ENCODE measurements around the gene EEF1A1. TPM values are rescaled to one million over a fixed set of nuclear protein-coding genes. Genes with fewer than 3 reads are reported as not detected.
"Not testable (repeated sequence)": the region's sequence is repeated elsewhere in the genome, so short reads cannot be mapped to it uniquely, and the experiment has no call there.

EEF1A1 gene
- total and polyA plus RNA-seq, 3 experiments from 2014 or later: 8,526 to 10,611 (median 8,727) TPM

DNA sequence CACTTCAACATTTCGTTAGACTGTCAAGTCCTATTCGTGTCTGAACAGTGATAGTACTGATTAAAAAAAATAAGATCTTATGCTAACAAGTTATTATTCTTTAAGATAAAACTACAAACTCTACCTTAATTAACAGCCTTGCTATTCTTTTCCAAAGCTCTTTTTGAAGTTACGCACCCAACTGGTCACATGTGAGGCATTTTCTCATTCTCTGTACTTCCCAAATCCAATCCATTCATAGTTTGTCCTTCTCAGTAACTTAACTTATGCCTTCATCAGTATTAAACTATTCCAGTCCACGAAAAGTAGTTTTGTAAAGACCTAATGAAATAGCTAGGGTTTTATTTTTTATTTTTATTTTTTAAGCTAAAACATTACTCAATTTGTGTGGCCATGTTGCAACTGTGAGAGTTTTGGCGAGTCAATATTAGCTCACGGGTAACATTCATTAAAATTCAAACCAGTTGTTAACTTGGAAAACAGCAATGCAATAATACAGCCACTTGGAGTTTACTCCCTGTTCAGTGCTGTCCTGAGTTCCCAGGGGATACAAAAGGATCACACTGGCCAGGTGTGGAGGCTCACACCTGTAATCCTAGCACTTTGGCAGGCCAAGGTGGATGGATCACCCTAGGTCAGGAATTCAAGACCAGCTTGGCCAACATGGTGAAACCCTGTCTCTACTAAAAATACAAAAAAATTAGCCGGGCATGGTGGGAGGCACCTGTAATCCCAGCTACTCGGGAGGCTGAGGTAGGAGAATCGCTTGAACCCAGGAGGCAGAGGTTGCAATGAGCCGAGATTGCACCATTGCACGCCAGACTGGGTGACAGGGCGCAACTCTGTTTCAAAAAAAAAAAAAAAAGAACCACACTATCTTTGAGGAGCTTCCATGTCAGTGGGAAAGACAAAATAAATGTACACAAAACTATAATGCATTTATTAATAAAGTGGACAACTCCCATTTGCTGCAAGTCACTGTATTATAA, 27.9 kb upstream of the EEF1A1 start:
- Histone ChIP-seq H3K27ac (ENCODE audit: low read depth, low read length) (no peak overlapping the region), H3K4me1 (ENCODE audit: insufficient read depth, low read length) (no peaks in the 10 kb centered on the region), H3K27me3 (ENCODE audit: insufficient read depth, low read length, poor library complexity, severe bottlenecking) (no peaks in the 10 kb centered on the region), H3K36me3 (ENCODE audit: insufficient read depth, low read length) (no peaks in the 10 kb centered on the region), H3K4me3 (ENCODE audit: low read length) (no peak overlapping the region), H3K9me3 (ENCODE audit: low read length) (no peaks in the 10 kb centered on the region)
- H3K4me1 Mint-ChIP-seq: no peaks in the 10 kb centered on the region
- H3K4me3 Mint-ChIP-seq: no peak overlapping the region
- no peaks in the 10 kb centered on the region for H3K9me3 Mint-ChIP-seq
- CTCF ChIA-PET: interaction anchor here (1.3 kb wide), 1 partner anchor 25 kb away, joined by 3 read pairs; no protein-coding TSS in a partner anchor
- H3K27me3 Mint-ChIP-seq: peaks cover 0 to 5% of the 10 kb centered on the region in 2 donors
- no peaks in the 10 kb centered on the region for H3K36me3 Mint-ChIP-seq
- H3K27ac Mint-ChIP-seq: peak overlapping the region in 1 of 8 donors; percentile 32
- POLR2A ChIA-PET: interaction anchor here (0.6 kb wide), 1 partner anchor 13 kb away, joined by 6 read pairs; no protein-coding TSS in a partner anchor
- no peak for DNase-seq

GRCh38 chr6:73547036-73547435, 26.2 kb upstream of the EEF1A1 start:
- CTCF ChIA-PET: no interaction called here

GRCh38 chr6:73542891-73543290, 22.1 kb upstream of the EEF1A1 start:
- POLR2A ChIA-PET: no interaction called here
- no peaks in the 10 kb centered on the region for H3K4me1 Mint-ChIP-seq
- H3K27ac ChIP-seq (ENCODE audit: low read depth, low read length): no peak overlapping the region

More at GRCh38 chr6:73547036-73547435, 26.2 kb upstream of the EEF1A1 start:
- Mint-ChIP-seq H3K9me3 (no peaks in the 10 kb centered on the region), H3K27ac (no peak overlapping the region), H3K4me1 (no peaks in the 10 kb centered on the region), H3K27me3 (peaks cover 0 to 5% of the 10 kb centered on the region in 2 donors), H3K36me3 (no peaks in the 10 kb centered on the region), H3K4me3 (no peak overlapping the region)
- DNase-seq: no peak
- H3K9me3 ChIP-seq (ENCODE audit: low read length): no peaks in the 10 kb centered on the region
- H3K27me3 ChIP-seq (ENCODE audit: insufficient read depth, low read length, poor library complexity, severe bottlenecking): no peaks in the 10 kb centered on the region
- no peaks in the 10 kb centered on the region for H3K4me1 ChIP-seq (ENCODE audit: insufficient read depth, low read length)
- POLR2A ChIA-PET: no interaction called here
- no peak overlapping the region for H3K4me3 ChIP-seq (ENCODE audit: low read length)
- no peak overlapping the region for H3K27ac ChIP-seq (ENCODE audit: low read depth, low read length)
- no peaks in the 10 kb centered on the region for H3K36me3 ChIP-seq (ENCODE audit: insufficient read depth, low read length)

GRCh38 chr6:73542481-73542880, 21.6 kb upstream of the EEF1A1 start:
- H3K27ac Mint-ChIP-seq; H3K4me3 Mint-ChIP-seq; H3K9me3 ChIP-seq (ENCODE audit: low read length); H3K9me3 Mint-ChIP-seq; H3K36me3 ChIP-seq (ENCODE audit: insufficient read depth, low read length); H3K27me3 Mint-ChIP-seq; DNase-seq; H3K27ac ChIP-seq (ENCODE audit: low read depth, low read length); H3K4me1 ChIP-seq (ENCODE audit: insufficient read depth, low read length); H3K36me3 Mint-ChIP-seq; H3K27me3 ChIP-seq (ENCODE audit: insufficient read depth, low read length, poor library complexity, severe bottlenecking); POLR2A ChIA-PET; H3K4me3 ChIP-seq (ENCODE audit: low read length); H3K4me1 Mint-ChIP-seq: not testable (repeated sequence)
- CTCF ChIA-PET: interaction anchor here (1.0 to 1.8 kb wide), 3 partner anchors 10 to 44 kb away, joined by 3 to 4 read pairs (median 3); no protein-coding TSS in a partner anchor

More at GRCh38 chr6:73542891-73543290, 22.1 kb upstream of the EEF1A1 start:
- no peaks in the 10 kb centered on the region for H3K36me3 ChIP-seq (ENCODE audit: insufficient read depth, low read length)
- peaks cover 0 to 5% of the 10 kb centered on the region in 2 donors for H3K27me3 Mint-ChIP-seq
- no peaks in the 10 kb centered on the region for H3K4me1 ChIP-seq (ENCODE audit: insufficient read depth, low read length)
- H3K27ac Mint-ChIP-seq: no peak overlapping the region
- no peak for DNase-seq
- CTCF ChIA-PET: interaction anchor here (1.0 to 1.8 kb wide), 3 partner anchors 11 to 43 kb away, joined by 3 to 4 read pairs (median 3); no protein-coding TSS in a partner anchor
- no peak overlapping the region for H3K4me3 Mint-ChIP-seq
- no peaks in the 10 kb centered on the region for H3K27me3 ChIP-seq (ENCODE audit: insufficient read depth, low read length, poor library complexity, severe bottlenecking)
- H3K9me3 ChIP-seq (ENCODE audit: low read length): no peaks in the 10 kb centered on the region
- no peak overlapping the region for H3K4me3 ChIP-seq (ENCODE audit: low read length)
- no peaks in the 10 kb centered on the region for H3K9me3 Mint-ChIP-seq
- H3K36me3 Mint-ChIP-seq: no peaks in the 10 kb centered on the region

- Histone ChIP-seq H3K36me3 (ENCODE audit: insufficient read depth, low read length) (no peaks in the 10 kb centered on the region), H3K4me1 (ENCODE audit: insufficient read depth, low read length) (no peaks in the 10 kb centered on the region), H3K27ac (ENCODE audit: low read depth, low read length) (no peak overlapping the region), H3K27me3 (ENCODE audit: insufficient read depth, low read length, poor library complexity, severe bottlenecking) (no peaks in the 10 kb centered on the region), H3K4me3 (ENCODE audit: low read length) (no peak overlapping the region), H3K9me3 (ENCODE audit: low read length) (no peaks in the 10 kb centered on the region)
- Mint-ChIP-seq H3K27me3 (no peaks in the 10 kb centered on the region), H3K9me3 (no peaks in the 10 kb centered on the region), H3K4me3 (no peak overlapping the region), H3K27ac (no peak overlapping the region), H3K4me1 (no peaks in the 10 kb centered on the region), H3K36me3 (no peaks in the 10 kb centered on the region)
- POLR2A ChIA-PET: interaction anchor here (0.9 kb wide), 1 partner anchor 18 kb away, joined by 7 read pairs; no protein-coding TSS in a partner anchor
- DNase-seq: no peak
- CTCF ChIA-PET: interaction anchor here (1.1 kb wide), 1 partner anchor 74 kb away, joined by 3 read pairs; no protein-coding TSS in a partner anchor
Measured at GRCh38 chr6:73538116-73538779, 17.4 kb upstream of the EEF1A1 start.

DNA sequence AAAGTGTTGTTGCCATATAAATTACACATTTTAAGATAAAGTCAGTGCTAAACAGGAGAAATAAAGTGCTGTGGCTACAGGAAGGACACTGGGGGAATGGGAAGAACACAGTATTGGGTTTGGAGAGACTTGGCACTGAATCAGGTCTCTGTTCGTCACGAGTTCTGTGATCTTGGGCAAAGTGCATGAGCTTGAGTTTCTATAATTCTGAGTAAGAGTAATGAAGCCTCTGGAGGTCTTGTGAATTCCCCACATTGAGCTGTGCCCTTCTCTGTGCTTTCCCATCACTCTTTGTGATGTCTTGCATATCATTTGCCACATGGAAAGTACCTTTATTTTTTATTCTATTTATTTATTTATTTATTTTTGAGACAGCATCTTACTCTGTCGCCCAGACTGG, 16.8 kb upstream of the EEF1A1 start:
- H3K36me3 ChIP-seq (ENCODE audit: insufficient read depth, low read length): no peaks in the 10 kb centered on the region
- Mint-ChIP-seq H3K36me3 (no peaks in the 10 kb centered on the region), H3K4me1 (no peaks in the 10 kb centered on the region), H3K27ac (no peak overlapping the region), H3K27me3 (peaks cover 0 to 3% of the 10 kb centered on the region in 2 donors), H3K9me3 (no peaks in the 10 kb centered on the region), H3K4me3 (no peak overlapping the region)
- no peak overlapping the region for H3K4me3 ChIP-seq (ENCODE audit: low read length)
- H3K9me3 ChIP-seq (ENCODE audit: low read length): no peaks in the 10 kb centered on the region
- DNase-seq: no peak
- H3K4me1 ChIP-seq (ENCODE audit: insufficient read depth, low read length): no peaks in the 10 kb centered on the region
- CTCF ChIA-PET: interaction anchor here (1.1 kb wide), 1 partner anchor 75 kb away, joined by 3 read pairs; no protein-coding TSS in a partner anchor
- no peaks in the 10 kb centered on the region for H3K27me3 ChIP-seq (ENCODE audit: insufficient read depth, low read length, poor library complexity, severe bottlenecking)
- POLR2A ChIA-PET: interaction anchor here (0.9 kb wide), 1 partner anchor 18 kb away, joined by 7 read pairs; no protein-coding TSS in a partner anchor
- no peak overlapping the region for H3K27ac ChIP-seq (ENCODE audit: low read depth, low read length)

- no peaks in the 10 kb centered on the region for H3K9me3 ChIP-seq (ENCODE audit: low read length)
- DNase-seq: no peak
- H3K4me3 ChIP-seq (ENCODE audit: low read length): no peak overlapping the region
- Mint-ChIP-seq H3K4me3 (no peak overlapping the region), H3K27me3 (peaks cover 0 to 3% of the 10 kb centered on the region in 2 donors), H3K27ac (no peak overlapping the region), H3K36me3 (no peaks in the 10 kb centered on the region), H3K4me1 (no peaks in the 10 kb centered on the region), H3K9me3 (no peaks in the 10 kb centered on the region)
- no peak overlapping the region for H3K27ac ChIP-seq (ENCODE audit: low read depth, low read length)
- H3K36me3 ChIP-seq (ENCODE audit: insufficient read depth, low read length): no peaks in the 10 kb centered on the region
- ChIA-PET POLR2A (no interaction called here), CTCF (no interaction called here)
- H3K4me1 ChIP-seq (ENCODE audit: insufficient read depth, low read length): no peaks in the 10 kb centered on the region
- no peaks in the 10 kb centered on the region for H3K27me3 ChIP-seq (ENCODE audit: insufficient read depth, low read length, poor library complexity, severe bottlenecking)
Measured at GRCh38 chr6:73534628-73535027, 13.8 kb upstream of the EEF1A1 start.

- Histone ChIP-seq H3K4me1 (ENCODE audit: insufficient read depth, low read length) (no peaks in the 10 kb centered on the region), H3K36me3 (ENCODE audit: insufficient read depth, low read length) (no peaks in the 10 kb centered on the region), H3K9me3 (ENCODE audit: low read length) (no peaks in the 10 kb centered on the region), H3K27ac (ENCODE audit: low read depth, low read length) (no peak overlapping the region), H3K27me3 (ENCODE audit: insufficient read depth, low read length, poor library complexity, severe bottlenecking) (no peaks in the 10 kb centered on the region), H3K4me3 (ENCODE audit: low read length) (no peak overlapping the region)
- ChIA-PET POLR2A (no interaction called here), CTCF (interaction anchor here (1.3 kb wide), 1 partner anchor 11 kb away, joined by 3 read pairs; no protein-coding TSS in a partner anchor)
- Mint-ChIP-seq H3K36me3 (no peaks in the 10 kb centered on the region), H3K4me3 (no peak overlapping the region), H3K4me1 (no peaks in the 10 kb centered on the region), H3K9me3 (no peaks in the 10 kb centered on the region), H3K27ac (peak overlapping the region in 1 of 8 donors; percentile 62), H3K27me3 (peaks cover 0 to 3% of the 10 kb centered on the region in 2 donors)
- no peak for DNase-seq
Measured at GRCh38 chr6:73532293-73532692, 11.5 kb upstream of the EEF1A1 start.
